ENCODE data around the gene SLC25A52.
"Not testable (repeated sequence)": the region's sequence is repeated elsewhere in the genome, so short reads cannot be mapped to it uniquely, and the experiment has no call there.

SLC25A52 gene

GRCh38 chr18:31774477-31774785, 13.8 kb upstream of the SLC25A52 start:
- TF ChIP-seq, protein P1, sequence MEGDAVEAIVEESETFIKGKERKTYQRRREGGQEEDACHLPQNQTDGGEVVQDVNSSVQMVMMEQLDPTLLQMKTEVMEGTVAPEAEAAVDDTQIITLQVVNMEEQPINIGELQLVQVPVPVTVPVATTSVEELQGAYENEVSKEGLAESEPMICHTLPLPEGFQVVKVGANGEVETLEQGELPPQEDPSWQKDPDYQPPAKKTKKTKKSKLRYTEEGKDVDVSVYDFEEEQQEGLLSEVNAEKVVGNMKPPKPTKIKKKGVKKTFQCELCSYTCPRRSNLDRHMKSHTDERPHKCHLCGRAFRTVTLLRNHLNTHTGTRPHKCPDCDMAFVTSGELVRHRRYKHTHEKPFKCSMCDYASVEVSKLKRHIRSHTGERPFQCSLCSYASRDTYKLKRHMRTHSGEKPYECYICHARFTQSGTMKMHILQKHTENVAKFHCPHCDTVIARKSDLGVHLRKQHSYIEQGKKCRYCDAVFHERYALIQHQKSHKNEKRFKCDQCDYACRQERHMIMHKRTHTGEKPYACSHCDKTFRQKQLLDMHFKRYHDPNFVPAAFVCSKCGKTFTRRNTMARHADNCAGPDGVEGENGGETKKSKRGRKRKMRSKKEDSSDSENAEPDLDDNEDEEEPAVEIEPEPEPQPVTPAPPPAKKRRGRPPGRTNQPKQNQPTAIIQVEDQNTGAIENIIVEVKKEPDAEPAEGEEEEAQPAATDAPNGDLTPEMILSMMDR (conservative IDR thresholded peaks at IDR 0.05; ENCODE audit: control insufficient read depth, insufficient read depth, low read depth, low read length): no peak
- no peak for DNase-seq (ENCODE audit: low read depth)

DNA sequence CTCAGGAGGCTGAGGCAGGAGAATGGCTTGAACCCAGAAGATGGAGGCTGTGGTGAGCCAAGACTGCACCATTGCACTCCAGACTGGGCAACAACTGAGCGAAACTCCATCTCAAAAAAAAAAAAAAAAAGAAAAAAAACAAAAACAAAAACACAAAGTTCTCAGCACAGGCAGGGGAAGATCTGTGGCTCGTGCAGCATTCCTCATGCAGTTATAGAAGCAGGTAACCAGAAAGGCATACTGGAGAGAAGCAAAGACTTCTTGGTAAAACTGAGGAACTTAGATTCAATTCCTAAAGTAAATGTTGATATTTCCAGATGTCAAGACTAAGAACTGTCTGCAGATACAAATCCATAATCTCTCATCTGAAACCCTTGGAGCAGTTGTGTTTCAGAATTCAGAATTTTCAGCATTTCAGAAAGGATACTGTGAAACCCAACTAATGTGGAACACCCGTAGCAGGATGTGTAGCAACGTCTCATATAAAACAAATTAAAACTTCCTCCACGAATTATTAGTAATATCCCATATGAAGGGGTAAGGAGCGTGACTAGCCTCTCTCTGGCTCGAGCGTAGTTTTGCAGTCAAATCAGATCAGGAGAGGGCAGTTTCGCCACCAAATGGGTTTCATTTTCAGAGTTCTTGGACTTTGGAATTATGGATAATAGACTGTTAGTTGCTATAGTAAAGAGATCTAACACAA, 13.2 kb upstream of the SLC25A52 start:
- H3K4me3 ChIP-seq (ENCODE audit: control insufficient read depth, low read depth, low read length): no peak overlapping the region
- DNase-seq (ENCODE audit: low read depth): no peak
- TF ChIP-seq, protein P1 (conservative IDR thresholded peaks at IDR 0.05; ENCODE audit: control insufficient read depth, insufficient read depth, low read depth, low read length): no peak

More at GRCh38 chr18:31774477-31774785, 13.8 kb upstream of the SLC25A52 start:
- H3K4me3 ChIP-seq (ENCODE audit: control insufficient read depth, low read depth, low read length): no peak overlapping the region

GRCh38 chr18:31772699-31773098, 12.0 kb upstream of the SLC25A52 start:
- DNase-seq (ENCODE audit: low read depth): no peak
- H3K4me3 ChIP-seq (ENCODE audit: control insufficient read depth, low read depth, low read length): no peak overlapping the region
- TF ChIP-seq, protein P1 (conservative IDR thresholded peaks at IDR 0.05; ENCODE audit: control insufficient read depth, insufficient read depth, low read depth, low read length): no peak

DNA sequence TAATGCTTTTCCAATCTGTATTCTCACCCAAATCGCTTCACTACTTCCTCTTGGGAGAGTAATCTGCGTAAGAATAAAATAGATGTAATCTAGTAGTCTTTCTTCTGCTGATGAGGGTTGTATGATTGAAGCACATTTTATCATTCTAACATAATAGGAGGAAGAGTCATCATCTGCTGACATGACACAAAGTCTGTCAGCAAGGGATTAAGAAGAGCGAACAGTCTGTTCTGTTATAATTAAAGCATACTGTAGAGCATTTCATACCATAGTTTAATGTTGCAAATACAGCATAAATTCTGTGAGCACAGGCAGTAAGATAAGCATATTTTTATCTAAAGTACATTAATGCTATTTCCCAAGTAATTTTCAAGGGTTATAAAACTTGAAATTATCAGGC, 10.4 kb downstream of the SLC25A52 start:
- no peak overlapping the region for H3K4me3 ChIP-seq (ENCODE audit: control insufficient read depth, low read depth, low read length)
- no peak for DNase-seq (ENCODE audit: low read depth)
- TF ChIP-seq, protein P1 (conservative IDR thresholded peaks at IDR 0.05; ENCODE audit: control insufficient read depth, insufficient read depth, low read depth, low read length): no peak

DNA sequence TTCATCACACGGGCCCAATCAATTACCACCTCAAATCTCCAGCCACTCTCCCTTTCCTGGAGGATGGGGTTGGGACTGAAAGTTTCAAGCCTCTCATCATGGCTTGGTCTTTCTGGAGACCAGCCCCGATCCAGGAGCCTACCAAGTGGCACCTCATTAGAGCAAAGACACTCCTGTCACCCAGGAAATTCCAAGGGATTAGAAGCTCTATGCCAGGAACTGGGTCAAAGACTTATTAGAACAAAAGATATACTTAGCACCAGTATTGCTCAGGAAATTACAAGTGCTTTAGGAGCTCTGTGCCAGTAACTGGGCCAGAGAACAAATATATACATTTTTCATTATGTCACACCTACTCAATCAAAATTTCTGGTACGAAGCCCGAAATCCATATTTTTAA, 14.3 kb downstream of the SLC25A52 start:
- TF ChIP-seq, protein P1 (conservative IDR thresholded peaks at IDR 0.05; ENCODE audit: control insufficient read depth, insufficient read depth, low read depth, low read length): no peak
- H3K4me3 ChIP-seq (ENCODE audit: control insufficient read depth, low read depth, low read length): no peak overlapping the region
- no peak for DNase-seq (ENCODE audit: low read depth)

DNA sequence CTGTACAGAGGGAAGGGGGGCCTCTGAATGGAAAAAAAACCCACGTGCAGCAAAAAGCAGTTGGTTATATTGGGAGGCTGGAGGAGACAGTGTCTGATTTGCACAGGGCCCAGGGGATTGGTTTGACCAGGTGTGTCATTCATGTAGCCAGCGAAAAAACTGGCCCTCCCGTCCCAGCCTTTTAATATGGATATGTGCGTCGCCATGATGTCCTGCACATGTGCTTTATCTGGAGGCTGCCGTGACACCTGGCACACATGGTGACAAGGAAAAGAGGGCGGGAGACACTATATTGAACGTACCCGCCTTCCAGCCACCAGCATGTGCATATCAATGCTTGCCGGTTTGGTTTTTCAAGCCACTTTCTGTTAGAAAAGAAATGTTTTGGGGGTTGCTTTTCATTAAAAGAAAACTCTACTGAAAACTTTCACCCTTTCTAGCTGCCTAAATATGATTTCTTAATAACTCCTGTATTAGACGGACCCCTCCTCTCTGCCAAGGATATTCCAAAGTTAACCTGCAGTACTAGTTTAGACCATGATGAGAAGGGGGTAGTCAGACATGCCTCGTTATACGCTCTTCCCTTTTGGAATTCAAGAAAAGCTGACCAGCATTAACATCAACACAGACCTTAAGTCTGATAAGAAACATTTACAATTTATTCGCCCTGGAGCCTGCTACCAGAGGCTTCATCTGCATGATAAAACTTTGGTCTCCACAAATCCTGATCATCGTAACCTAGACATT, 16.2 kb downstream of the SLC25A52 start:
- DNase-seq (ENCODE audit: low read depth): no peak
- H3K4me3 ChIP-seq (ENCODE audit: control insufficient read depth, low read depth, low read length): no peak overlapping the region
- TF ChIP-seq, protein P1 (conservative IDR thresholded peaks at IDR 0.05; ENCODE audit: control insufficient read depth, insufficient read depth, low read depth, low read length): no peak

- not testable (repeated sequence) for H3K4me3 ChIP-seq (ENCODE audit: control insufficient read depth, low read depth, low read length); DNase-seq (ENCODE audit: low read depth)
Measured at GRCh38 chr18:31743600-31743999, 17.1 kb downstream of the SLC25A52 start.
